Loucy (cell line): Measurements from ENCODE around the gene PRKAR1A.

Experiments
- EZH2phosphoT487 ChIP-seq: fragments of 200-600 bp; IDR thresholded peaks from 2 replicates; pipeline ENCODE4 v1.6.1; 2018; ENCODE audit warnings: antibody characterized with exemption, mild to moderate bottlenecking, moderate library complexity, borderline replicate concordance
- TF ChIP-seq, protein P1 (sequence below): fragments of 200-600 bp; sonication (generic); conservative IDR thresholded peaks from 2 replicates; pipeline ENCODE4 v1.5.1; 2014; ENCODE audit warnings: mild to moderate bottlenecking, antibody characterized with exemption, low read length

GRCh38 chr17:68595496-68595895 lies 83.3 kb downstream of the PRKAR1A start:
- TF ChIP-seq, protein P1, sequence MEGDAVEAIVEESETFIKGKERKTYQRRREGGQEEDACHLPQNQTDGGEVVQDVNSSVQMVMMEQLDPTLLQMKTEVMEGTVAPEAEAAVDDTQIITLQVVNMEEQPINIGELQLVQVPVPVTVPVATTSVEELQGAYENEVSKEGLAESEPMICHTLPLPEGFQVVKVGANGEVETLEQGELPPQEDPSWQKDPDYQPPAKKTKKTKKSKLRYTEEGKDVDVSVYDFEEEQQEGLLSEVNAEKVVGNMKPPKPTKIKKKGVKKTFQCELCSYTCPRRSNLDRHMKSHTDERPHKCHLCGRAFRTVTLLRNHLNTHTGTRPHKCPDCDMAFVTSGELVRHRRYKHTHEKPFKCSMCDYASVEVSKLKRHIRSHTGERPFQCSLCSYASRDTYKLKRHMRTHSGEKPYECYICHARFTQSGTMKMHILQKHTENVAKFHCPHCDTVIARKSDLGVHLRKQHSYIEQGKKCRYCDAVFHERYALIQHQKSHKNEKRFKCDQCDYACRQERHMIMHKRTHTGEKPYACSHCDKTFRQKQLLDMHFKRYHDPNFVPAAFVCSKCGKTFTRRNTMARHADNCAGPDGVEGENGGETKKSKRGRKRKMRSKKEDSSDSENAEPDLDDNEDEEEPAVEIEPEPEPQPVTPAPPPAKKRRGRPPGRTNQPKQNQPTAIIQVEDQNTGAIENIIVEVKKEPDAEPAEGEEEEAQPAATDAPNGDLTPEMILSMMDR, result no peak
- TF ChIP-seq EZH2phosphoT487, result no peak
